Measurements from ENCODE around the gene MOB2.

DNA sequence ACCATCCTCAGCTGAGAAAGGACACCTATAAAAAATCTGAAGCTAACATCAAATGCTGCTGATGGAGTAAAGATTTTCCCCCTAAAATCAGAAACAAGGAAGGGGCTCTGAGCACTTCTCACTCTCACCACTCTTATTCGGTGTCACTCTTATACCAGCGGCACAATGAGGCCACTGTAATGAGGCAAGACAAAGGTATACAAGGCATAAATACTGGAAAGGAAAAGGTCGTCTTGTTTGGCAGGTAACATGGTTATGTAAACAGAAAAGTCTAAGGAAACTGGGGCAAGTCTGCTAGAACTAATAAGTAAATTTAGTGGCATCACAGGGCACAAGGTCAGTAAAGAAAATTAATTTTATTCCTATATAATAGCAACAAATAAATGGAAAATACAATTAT lies 8.1 kb upstream of the MOB2 start:
- TF ChIP-seq POLR2A (IDR thresholded peaks at IDR 0.05) = no peak
- TF ChIP-seq, protein P1, sequence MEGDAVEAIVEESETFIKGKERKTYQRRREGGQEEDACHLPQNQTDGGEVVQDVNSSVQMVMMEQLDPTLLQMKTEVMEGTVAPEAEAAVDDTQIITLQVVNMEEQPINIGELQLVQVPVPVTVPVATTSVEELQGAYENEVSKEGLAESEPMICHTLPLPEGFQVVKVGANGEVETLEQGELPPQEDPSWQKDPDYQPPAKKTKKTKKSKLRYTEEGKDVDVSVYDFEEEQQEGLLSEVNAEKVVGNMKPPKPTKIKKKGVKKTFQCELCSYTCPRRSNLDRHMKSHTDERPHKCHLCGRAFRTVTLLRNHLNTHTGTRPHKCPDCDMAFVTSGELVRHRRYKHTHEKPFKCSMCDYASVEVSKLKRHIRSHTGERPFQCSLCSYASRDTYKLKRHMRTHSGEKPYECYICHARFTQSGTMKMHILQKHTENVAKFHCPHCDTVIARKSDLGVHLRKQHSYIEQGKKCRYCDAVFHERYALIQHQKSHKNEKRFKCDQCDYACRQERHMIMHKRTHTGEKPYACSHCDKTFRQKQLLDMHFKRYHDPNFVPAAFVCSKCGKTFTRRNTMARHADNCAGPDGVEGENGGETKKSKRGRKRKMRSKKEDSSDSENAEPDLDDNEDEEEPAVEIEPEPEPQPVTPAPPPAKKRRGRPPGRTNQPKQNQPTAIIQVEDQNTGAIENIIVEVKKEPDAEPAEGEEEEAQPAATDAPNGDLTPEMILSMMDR (IDR thresholded peaks at IDR 0.05) = no peak
